SK-N-SH treated with all-trans-retinoic acid at 6 μM for 48 hours (cell line): ENCODE results near the gene SPAST.
"Not testable (repeated sequence)": the region's sequence is repeated elsewhere in the genome, so short reads cannot be mapped to it uniquely, and the experiment has no call there.

Experiments used
- ATAC-seq: fragments of 200-7000 bp; cut with Tn5 transposase; 3 replicates; pipeline ENCODE4 v1.9.1; 2020; ENCODE audit warnings: mild to moderate bottlenecking, moderate library complexity
- CSDC2 ChIP-seq: fragments of 250-450 bp; sonication (Bioruptor Pico); IDR thresholded peaks from 2 replicates; pipeline ENCODE4 v1.5.0; 2020; ENCODE audit warnings: mild to moderate bottlenecking, moderate library complexity
- CSRNP3 ChIP-seq: fragments of 250-450 bp; sonication (Bioruptor Pico); IDR thresholded peaks from 2 replicates; pipeline ENCODE4 v1.5.1; 2021; ENCODE audit warnings: mild to moderate bottlenecking, moderate library complexity
- ESRRG ChIP-seq: fragments of 250-450 bp; sonication (Bioruptor Pico); IDR thresholded peaks from 2 replicates; pipeline ENCODE4 v1.6.1; 2021; ENCODE audit warnings: mild to moderate bottlenecking
- GLIS3 ChIP-seq: fragments of 250-450 bp; sonication (Bioruptor Pico); IDR thresholded peaks from 2 replicates; pipeline ENCODE4 v1.5.0; 2020; ENCODE audit warnings: mild to moderate bottlenecking, moderate library complexity
- OSR1 ChIP-seq: fragments of 250-450 bp; sonication (Bioruptor Pico); IDR thresholded peaks from 2 replicates; pipeline ENCODE4 v1.8.0; 2022; ENCODE audit warnings: moderate library complexity, mild to moderate bottlenecking, inconsistent platforms
- PATZ1 ChIP-seq: fragments of 250-450 bp; sonication (Bioruptor Pico); IDR thresholded peaks from 2 replicates; pipeline ENCODE4 v1.8.0; 2020; ENCODE audit warnings: mild to moderate bottlenecking, moderate library complexity, borderline replicate concordance
- POU6F1 ChIP-seq: fragments of 250-450 bp; sonication (Bioruptor Pico); IDR thresholded peaks from 2 replicates; pipeline ENCODE4 v1.8.0; 2021; ENCODE audit warnings: low read depth, mild to moderate bottlenecking, moderate library complexity, borderline replicate concordance
- RARB ChIP-seq: fragments of 250-450 bp; sonication (Bioruptor Pico); IDR thresholded peaks from 2 replicates; pipeline ENCODE4 v1.8.0; 2021; ENCODE audit warnings: mild to moderate bottlenecking, moderate library complexity
- ZC3H10 ChIP-seq: fragments of 250-450 bp; sonication (Bioruptor Pico); IDR thresholded peaks from 2 replicates; pipeline ENCODE4 v1.5.1; 2021; ENCODE audit warnings: mild to moderate bottlenecking, moderate library complexity
- ZFP3 ChIP-seq: fragments of 250-450 bp; sonication (Bioruptor Pico); IDR thresholded peaks from 2 replicates; pipeline ENCODE4 v1.5.0; 2020; ENCODE audit warnings: mild to moderate bottlenecking, moderate library complexity
- ZFP30 ChIP-seq: fragments of 450-650 bp; formaldehyde crosslinking; IDR thresholded peaks from 2 replicates; pipeline ENCODE4 v1.5.0; 2022; ENCODE audit warnings: mild to moderate bottlenecking, moderate library complexity
- ZNF8 ChIP-seq: fragments of 450-650 bp; formaldehyde crosslinking; IDR thresholded peaks from 2 replicates; pipeline ENCODE4 v1.5.0; 2020; ENCODE audit warnings: mild to moderate bottlenecking, moderate library complexity
- TF ChIP-seq, protein P1 (sequence below): fragments of 250-450 bp; sonication (Bioruptor Pico); IDR thresholded peaks from 2 replicates; pipeline ENCODE4 v1.5.1; 2020; ENCODE audit warnings: low read depth, mild to moderate bottlenecking, moderate library complexity

SPAST gene

DNA sequence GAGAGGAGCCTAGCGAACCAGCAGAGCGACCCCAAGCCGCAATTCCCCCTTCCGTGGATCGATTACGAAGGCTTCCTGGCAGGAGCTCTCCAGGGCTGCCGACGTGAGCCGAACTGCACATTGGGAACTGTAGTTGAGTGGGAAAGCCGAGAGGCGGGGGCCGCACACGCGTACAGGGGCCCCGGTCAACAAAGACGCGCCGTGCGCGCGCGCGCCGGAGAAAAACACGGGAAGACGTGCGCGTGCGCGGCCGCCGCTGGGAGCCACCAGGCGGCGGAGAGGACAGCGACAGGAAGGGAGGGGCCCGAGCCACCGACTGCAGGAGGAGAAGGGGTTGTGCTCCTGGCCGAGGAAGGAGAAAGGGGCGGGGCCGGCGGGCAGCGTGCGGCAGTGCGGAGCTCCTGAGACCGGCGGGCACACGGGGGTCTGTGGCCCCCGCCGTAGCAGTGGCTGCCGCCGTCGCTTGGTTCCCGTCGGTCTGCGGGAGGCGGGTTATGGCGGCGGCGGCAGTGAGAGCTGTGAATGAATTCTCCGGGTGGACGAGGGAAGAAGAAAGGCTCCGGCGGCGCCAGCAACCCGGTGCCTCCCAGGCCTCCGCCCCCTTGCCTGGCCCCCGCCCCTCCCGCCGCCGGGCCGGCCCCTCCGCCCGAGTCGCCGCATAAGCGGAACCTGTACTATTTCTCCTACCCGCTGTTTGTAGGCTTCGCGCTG, at the start of gene SPAST:
SPAST (plus strand) TSS at position 247 of the 711 bp plus-strand sequence; CDS start at position 523, 276 bp downstream.
- peak; percentile 94 for ATAC-seq
- TF ChIP-seq CSDC2 (CRISPR knock-in tag) (peak; percentile 62; the same call in 1 of the 2 replicates), RARB (CRISPR knock-in tag) (no peak), PATZ1 (CRISPR knock-in tag) (peak; percentile 70; the same call in 1 of the 2 replicates)
- TF ChIP-seq, protein P1, sequence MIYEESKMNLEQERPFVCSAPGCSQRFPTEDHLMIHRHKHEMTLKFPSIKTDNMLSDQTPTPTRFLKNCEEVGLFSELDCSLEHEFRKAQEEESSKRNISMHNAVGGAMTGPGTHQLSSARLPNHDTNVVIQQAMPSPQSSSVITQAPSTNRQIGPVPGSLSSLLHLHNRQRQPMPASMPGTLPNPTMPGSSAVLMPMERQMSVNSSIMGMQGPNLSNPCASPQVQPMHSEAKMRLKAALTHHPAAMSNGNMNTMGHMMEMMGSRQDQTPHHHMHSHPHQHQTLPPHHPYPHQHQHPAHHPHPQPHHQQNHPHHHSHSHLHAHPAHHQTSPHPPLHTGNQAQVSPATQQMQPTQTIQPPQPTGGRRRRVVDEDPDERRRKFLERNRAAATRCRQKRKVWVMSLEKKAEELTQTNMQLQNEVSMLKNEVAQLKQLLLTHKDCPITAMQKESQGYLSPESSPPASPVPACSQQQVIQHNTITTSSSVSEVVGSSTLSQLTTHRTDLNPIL, result no peak

DNA sequence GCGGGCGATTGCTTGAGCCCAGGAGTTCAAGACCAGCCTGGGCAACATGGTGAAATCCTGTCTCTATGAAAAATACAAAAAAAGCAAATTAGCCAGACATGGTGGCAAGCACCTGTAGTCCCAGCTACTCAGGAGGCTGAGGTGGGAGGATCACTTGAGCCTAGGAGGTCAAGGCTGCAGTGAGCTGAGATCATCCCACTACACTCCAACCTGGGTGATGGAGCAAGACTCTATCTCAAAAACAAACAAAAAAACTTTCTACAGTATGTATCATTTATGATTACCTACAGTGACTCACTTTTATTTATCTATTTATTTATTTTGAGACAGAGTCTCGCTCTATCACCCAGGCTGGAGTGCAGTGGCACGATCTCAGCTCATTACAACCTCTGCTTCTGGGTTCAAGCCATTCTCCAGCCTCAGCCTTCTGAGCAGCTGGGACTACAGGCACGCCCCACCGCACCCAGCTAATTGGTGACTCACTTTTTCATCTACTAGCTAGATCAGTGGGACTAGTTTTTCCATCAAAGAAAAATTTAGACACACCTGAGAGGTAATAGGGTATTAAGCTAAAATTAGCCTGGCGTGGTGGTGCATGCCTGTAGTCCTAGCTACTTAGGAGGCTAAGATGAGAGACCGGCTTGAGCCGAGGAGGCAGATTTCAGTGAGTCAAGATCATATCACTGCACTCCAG, 44.4 kb upstream of the SPAST start:
- ATAC-seq, result not testable (repeated sequence)

GRCh38 chr2:32034198-32034887, 29.0 kb upstream of the SPAST start:
- ATAC-seq, result peak; percentile 45

DNA sequence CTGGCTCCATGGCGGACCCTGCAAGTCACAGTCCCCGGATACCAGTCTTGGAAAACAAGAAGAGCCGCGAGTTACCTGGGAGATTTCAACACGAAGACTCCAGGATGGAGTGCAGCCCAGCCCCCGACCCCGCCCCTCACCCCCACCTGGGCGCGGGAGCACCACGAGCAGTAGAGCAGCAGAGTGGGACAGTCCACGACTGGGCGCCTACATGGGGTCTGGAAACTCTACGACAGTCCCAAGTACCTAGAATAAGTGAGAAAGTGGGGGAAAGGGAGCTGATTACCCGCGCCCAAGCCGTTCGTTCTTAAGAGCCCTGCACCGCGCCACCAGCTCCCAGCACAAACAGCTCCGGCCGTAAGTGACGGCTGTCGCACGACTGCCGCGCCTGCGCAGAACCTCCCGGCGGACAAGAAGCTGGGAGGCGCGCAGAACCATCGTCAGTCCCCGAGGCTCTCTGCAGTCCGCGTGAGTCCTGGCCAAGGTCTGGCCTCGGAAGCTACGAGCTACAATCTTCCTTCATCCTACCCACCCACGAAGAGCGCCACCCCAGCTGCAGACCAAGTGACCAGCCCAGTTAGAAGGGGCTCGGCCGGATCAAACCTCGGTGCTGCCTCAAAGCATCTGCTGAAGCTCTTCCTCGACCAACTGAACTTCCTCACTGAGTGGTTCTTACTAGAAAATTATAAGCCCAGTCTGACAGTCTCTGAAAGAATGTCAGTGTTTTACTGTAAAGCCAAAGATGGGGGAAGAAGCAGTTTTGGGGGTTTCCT, 23.7 kb upstream of the SPAST start, which contains the start of gene DPY30:
DPY30 (minus strand) TSS at position 359 of the 773 bp plus-strand sequence; CDS start at position 10, 349 bp downstream.
- ATAC-seq, result peak; percentile 96
- TF ChIP-seq CSDC2 (CRISPR knock-in tag), result no peak
- peak; percentile 74; the same call in 1 of the 2 replicates for TF ChIP-seq ZFP3 (CRISPR knock-in tag)
- no peak for TF ChIP-seq ESRRG (CRISPR knock-in tag)
- peak; percentile 73 for TF ChIP-seq ZFP30 (CRISPR knock-in tag)
- TF ChIP-seq, all 23 proteins: peak for 2

GRCh38 chr2:32043561-32043960, 19.8 kb upstream of the SPAST start:
- TF ChIP-seq CSRNP3 (CRISPR knock-in tag) (no peak), CSDC2 (CRISPR knock-in tag) (no peak), ZNF8 (CRISPR knock-in tag) (no peak), ZFP30 (CRISPR knock-in tag) (no peak), OSR1 (CRISPR knock-in tag) (no peak), ZFP3 (CRISPR knock-in tag) (no peak), POU6F1 (no peak), ZC3H10 (CRISPR knock-in tag) (no peak), GLIS3 (CRISPR knock-in tag) (no peak), PATZ1 (CRISPR knock-in tag) (no peak), RARB (CRISPR knock-in tag) (no peak)
- TF ChIP-seq, protein P1, result no peak
- no peak for ATAC-seq
